ENCODE data around the gene MMRN2. TPM values are rescaled to one million over a fixed set of nuclear protein-coding genes. Genes with fewer than 3 reads are reported as not detected.

The MMRN2 gene
- total RNA-seq, 3 donors from 2014 or later, result 5.7 to 11.5 (median 8.3) TPM

GRCh38 chr10:86968271-86968993, 11.0 kb upstream of the MMRN2 start, which contains the start of gene ADIRF:
Gene ADIRF, plus strand, starts transcription at chr10:86968482. Its CDS starts 63 bp downstream, at chr10:86968545.
- H3K4me1 ChIP-seq (ENCODE audit: low read depth), result peaks cover 35% of the 10 kb centered on the region
- no peaks in the 10 kb centered on the region for H3K36me3 ChIP-seq (ENCODE audit: low read depth)
- no peak within 1 kb of the TSS for H3K4me3 ChIP-seq
- intact Hi-C loops (cut with DNase I, micrococcal nuclease), result no loop called here
- TF ChIP-seq CTCF (IDR thresholded peaks at IDR 0.05), result no peak
- no peaks in the 10 kb centered on the region for H3K9me3 ChIP-seq
- ATAC-seq (peak; percentile 62), DNase-seq (peak; percentile 82 to 85 (median 85))

GRCh38 chr10:86967481-86967941, 10.1 kb upstream of the MMRN2 start:
- H3K4me3 ChIP-seq, result no peak overlapping the region
- no peak for ATAC-seq
- no peak for TF ChIP-seq CTCF (IDR thresholded peaks at IDR 0.05)
- no peaks in the 10 kb centered on the region for H3K9me3 ChIP-seq
- no peaks in the 10 kb centered on the region for H3K36me3 ChIP-seq (ENCODE audit: low read depth)
- intact Hi-C loops (cut with DNase I, micrococcal nuclease), result no loop called here
- peaks cover 35% of the 10 kb centered on the region for H3K4me1 ChIP-seq (ENCODE audit: low read depth)
- no peak for DNase-seq

- no peak for ATAC-seq
- H3K4me1 ChIP-seq (ENCODE audit: low read depth), result peaks cover 30% of the 10 kb centered on the region
- no peak for DNase-seq
Measured at GRCh38 chr10:86965986-86966654, 8.7 kb upstream of the MMRN2 start.

GRCh38 chr10:86964847-86965190, 7.4 kb upstream of the MMRN2 start:
- peaks cover 19% of the 10 kb centered on the region for H3K4me1 ChIP-seq (ENCODE audit: low read depth)
- no peaks in the 10 kb centered on the region for H3K9me3 ChIP-seq
- H3K4me3 ChIP-seq, result no peak overlapping the region
- no peak for ATAC-seq
- H3K36me3 ChIP-seq (ENCODE audit: low read depth), result no peaks in the 10 kb centered on the region
- DNase-seq, result peak in 1 of 3 donors; percentile 16
- intact Hi-C loops (cut with DNase I, micrococcal nuclease), result no loop called here
- no peak for TF ChIP-seq CTCF (IDR thresholded peaks at IDR 0.05)

More at GRCh38 chr10:86965986-86966654, 8.7 kb upstream of the MMRN2 start:
- no peaks in the 10 kb centered on the region for H3K36me3 ChIP-seq (ENCODE audit: low read depth)
- TF ChIP-seq CTCF (IDR thresholded peaks at IDR 0.05), result no peak
- no peaks in the 10 kb centered on the region for H3K9me3 ChIP-seq
- no peak overlapping the region for H3K4me3 ChIP-seq
- intact Hi-C loops (cut with DNase I, micrococcal nuclease), result no loop called here

- ATAC-seq (no peak), DNase-seq (no peak)
- H3K9me3 ChIP-seq, result no peaks in the 10 kb centered on the region
- intact Hi-C loops (cut with DNase I, micrococcal nuclease), result no loop called here
- H3K4me1 ChIP-seq (ENCODE audit: low read depth), result peaks cover 18% of the 10 kb centered on the region
- no peak overlapping the region for H3K4me3 ChIP-seq
- TF ChIP-seq CTCF (IDR thresholded peaks at IDR 0.05), result no peak
- H3K36me3 ChIP-seq (ENCODE audit: low read depth), result no peaks in the 10 kb centered on the region
Measured at GRCh38 chr10:86964061-86964846, 6.8 kb upstream of the MMRN2 start.

Data from mucosa of descending colon (tissue), 3 donors.